ENCODE results near the gene NKX2-8.

The NKX2-8 gene

GRCh38 chr14:36582011-36582873 is at the start of gene NKX2-8:
NKX2-8 (minus strand) TSS chr14:36582614; CDS start chr14:36582389, 225 bp downstream.
- DNase-seq (ENCODE audit: low spot score) = no peak

GRCh38 chr14:36627981-36628380 is 45.6 kb upstream of the NKX2-8 start:
- no peak for DNase-seq (ENCODE audit: low spot score)

GRCh38 chr14:36626151-36626550 is 43.7 kb upstream of the NKX2-8 start:
- no peak for DNase-seq (ENCODE audit: low spot score)

- DNase-seq (ENCODE audit: low spot score) = no peak
Observed at GRCh38 chr14:36625436-36625835, 43.0 kb upstream of the NKX2-8 start.

GRCh38 chr14:36625014-36625413 is 42.6 kb upstream of the NKX2-8 start:
- DNase-seq (ENCODE audit: low spot score) = no peak

GRCh38 chr14:36619853-36620252 is 37.4 kb upstream of the NKX2-8 start:
- no peak for DNase-seq (ENCODE audit: low spot score)

GRCh38 chr14:36619131-36619530 is 36.7 kb upstream of the NKX2-8 start:
- DNase-seq (ENCODE audit: low spot score) = no peak

GRCh38 chr14:36618641-36619040 is 36.2 kb upstream of the NKX2-8 start:
- no peak for DNase-seq (ENCODE audit: low spot score)

GRCh38 chr14:36617824-36618223 is 35.4 kb upstream of the NKX2-8 start:
- no peak for DNase-seq (ENCODE audit: low spot score)

- no peak for DNase-seq (ENCODE audit: low spot score)
Observed at GRCh38 chr14:36605506-36605857, 23.1 kb upstream of the NKX2-8 start.

GRCh38 chr14:36604757-36605505 is 22.5 kb upstream of the NKX2-8 start:
- DNase-seq (ENCODE audit: low spot score) = peak; percentile 42

GRCh38 chr14:36600431-36600830 is 18.0 kb upstream of the NKX2-8 start:
- DNase-seq (ENCODE audit: low spot score) = no peak

- DNase-seq (ENCODE audit: low spot score) = no peak
Observed at GRCh38 chr14:36591482-36591881, 9.1 kb upstream of the NKX2-8 start.

- DNase-seq (ENCODE audit: low spot score) = no peak
Observed at GRCh38 chr14:36588788-36589187, 6.4 kb upstream of the NKX2-8 start.

- DNase-seq (ENCODE audit: low spot score) = no peak
Observed at GRCh38 chr14:36588119-36588518, 5.7 kb upstream of the NKX2-8 start.

- DNase-seq (ENCODE audit: low spot score) = no peak
Observed at GRCh38 chr14:36585100-36585499, 2.7 kb upstream of the NKX2-8 start.

GRCh38 chr14:36583893-36584811 is 1.7 kb upstream of the NKX2-8 start:
- no peak for DNase-seq (ENCODE audit: low spot score)

- DNase-seq (ENCODE audit: low spot score) = no peak
Observed at GRCh38 chr14:36583242-36583892, 953 bp upstream of the NKX2-8 start.

- no peak for DNase-seq (ENCODE audit: low spot score)
Observed at GRCh38 chr14:36582874-36583241, 444 bp upstream of the NKX2-8 start.

GRCh38 chr14:36580856-36581831 is 1.3 kb downstream of the NKX2-8 start:
- no peak for DNase-seq (ENCODE audit: low spot score)

Data from CD4-positive, alpha-beta T cell treated with Interleukin-2 at 100 ng/mL for 4 hours (primary cell).